Choroid plexus epithelial cell (primary cell): ENCODE measurements around the gene ZNF862.
A peak's percentile ranks its signal among the peaks of the same experiment; 100 is the strongest.

Experiments
- DNase-seq: peaks from one replicate; pipeline ENCODE4 v3.0.0-alpha.2; 2010; ENCODE audit warnings: low read depth
- H3K4me3 ChIP-seq: 2 replicates; pipeline ENCODE4 v1.5.1; 2011; ENCODE audit warnings: low read depth, mild to moderate bottlenecking, control low read depth, low read length, moderate library complexity
- CTCF ChIP-seq: conservative IDR thresholded peaks from 2 replicates; pipeline ENCODE4 v1.5.1; 2011; ENCODE audit warnings: low read depth, mild to moderate bottlenecking, control low read depth, inconsistent platforms, low read length, moderate library complexity

Gene ZNF862

GRCh38 chr7:149880638-149881311 is 42.6 kb downstream of the ZNF862 start:
- no peak overlapping the region for H3K4me3 ChIP-seq
- TF ChIP-seq CTCF = no peak
- no peak for DNase-seq

DNA sequence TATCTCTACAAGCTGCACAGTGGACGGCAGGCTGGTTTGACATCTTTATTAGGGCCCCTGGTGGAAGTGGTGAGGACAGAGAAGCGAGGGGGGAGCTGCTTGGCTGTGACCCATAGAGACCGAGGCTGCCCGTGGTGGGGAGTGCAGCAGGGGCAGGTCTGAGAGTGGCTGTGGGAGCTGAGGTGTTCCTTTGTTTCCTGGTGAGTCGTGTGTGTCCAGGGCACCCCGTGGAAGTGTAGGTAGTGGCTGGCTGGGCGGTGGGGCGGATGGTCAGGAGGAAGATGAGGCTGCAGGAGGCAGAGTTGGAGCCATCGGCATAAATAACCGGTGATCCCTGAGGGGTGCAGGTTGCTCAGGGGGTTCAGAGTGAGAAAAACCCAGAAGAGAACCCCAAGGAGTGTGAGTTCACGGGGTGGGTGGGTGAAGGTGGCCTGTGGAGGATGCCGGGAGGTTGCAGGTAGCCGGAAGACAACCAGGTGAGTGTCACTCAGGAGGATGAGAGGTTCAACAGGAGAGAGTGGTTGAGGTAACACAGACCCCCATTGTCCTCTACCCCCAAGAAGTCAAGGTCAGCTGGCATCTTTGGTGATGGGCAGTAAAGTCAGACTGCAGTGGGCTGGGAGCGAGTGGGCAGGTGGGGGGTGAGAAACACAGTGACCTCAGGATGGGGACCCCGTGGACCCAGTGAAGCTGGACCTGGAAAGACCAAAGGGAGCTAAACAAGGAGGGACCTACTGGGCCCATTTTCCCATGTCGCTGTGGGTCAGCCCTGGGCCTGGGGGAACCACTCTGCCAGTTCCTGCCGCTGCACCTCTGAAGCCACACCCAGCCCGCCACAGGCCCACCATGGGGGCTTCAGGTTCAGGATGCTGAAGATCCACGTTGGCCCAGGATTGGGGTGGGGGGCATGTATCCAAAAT is 43.4 kb downstream of the ZNF862 start:
- no peak overlapping the region for H3K4me3 ChIP-seq
- no peak for TF ChIP-seq CTCF
- no peak for DNase-seq

DNA sequence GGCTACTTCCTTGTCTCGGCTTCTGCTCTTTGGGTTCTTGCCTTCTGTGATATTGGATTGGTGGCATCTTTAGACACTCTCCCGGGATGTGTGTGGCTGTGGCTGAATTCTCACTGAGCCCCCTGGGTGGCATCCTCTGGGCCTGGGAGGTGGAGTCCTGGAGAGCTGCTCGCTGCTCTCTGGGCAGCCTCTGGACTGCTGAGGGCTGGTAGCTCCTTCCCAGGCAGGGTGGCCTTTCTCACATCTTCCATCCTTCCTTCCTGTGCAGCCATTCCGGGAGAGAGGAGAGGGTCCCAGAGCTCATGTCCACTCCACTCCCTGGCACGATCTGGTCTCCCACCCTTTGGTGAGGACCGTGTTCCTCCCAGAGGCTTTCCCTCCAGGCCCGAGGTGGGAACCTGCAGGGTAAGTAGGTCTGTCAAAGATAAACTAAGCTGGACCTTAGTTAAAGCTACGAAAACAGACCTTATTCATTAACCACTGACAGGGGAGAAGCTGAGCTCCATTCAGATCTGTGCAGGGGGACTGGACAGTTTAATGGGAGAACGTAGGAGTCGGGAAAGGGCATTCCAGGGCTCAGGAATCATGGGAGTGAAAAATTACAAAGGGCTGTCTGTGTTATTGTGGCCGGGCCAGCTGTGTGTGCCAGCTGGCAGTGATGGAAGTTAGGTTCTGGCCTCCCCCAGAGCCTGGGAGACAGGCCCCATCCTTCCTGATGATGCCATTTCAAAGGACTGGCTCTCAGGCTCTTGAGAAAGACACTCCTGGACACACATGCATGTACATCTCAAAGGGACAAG is 44.3 kb downstream of the ZNF862 start:
- no peak for TF ChIP-seq CTCF
- no peak overlapping the region for H3K4me3 ChIP-seq
- DNase-seq = no peak

DNA sequence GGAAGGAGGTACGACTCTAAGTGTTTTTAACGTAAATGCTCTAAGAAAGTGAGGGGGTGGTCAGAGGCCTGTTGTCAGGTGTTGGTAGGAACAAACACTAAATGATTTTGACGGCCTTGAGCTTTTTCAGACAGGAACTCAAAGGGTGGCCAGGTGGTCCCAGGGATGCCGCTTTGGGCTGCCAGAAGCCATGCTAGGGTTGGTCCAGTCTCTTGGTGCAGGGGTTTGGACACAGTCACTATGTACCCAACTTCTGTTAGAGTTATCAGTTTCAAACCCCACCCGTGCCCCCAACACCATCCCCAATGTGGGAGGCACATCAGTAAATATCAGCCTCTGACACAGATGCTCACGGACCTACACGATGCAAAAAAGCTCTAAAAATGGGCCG is 44.9 kb downstream of the ZNF862 start:
- H3K4me3 ChIP-seq = no peak overlapping the region
- no peak for TF ChIP-seq CTCF
- no peak for DNase-seq

- TF ChIP-seq CTCF = peak; percentile 90
- peak; percentile 71 for DNase-seq
- H3K4me3 ChIP-seq = no peak overlapping the region
Measured at GRCh38 chr7:149883452-149883861, 45.3 kb downstream of the ZNF862 start.

GRCh38 chr7:149884016-149884415 is 45.8 kb downstream of the ZNF862 start:
- H3K4me3 ChIP-seq = no peak overlapping the region
- TF ChIP-seq CTCF = no peak
- no peak for DNase-seq
